IMR-90 (cell line): Measurements from ENCODE around the gene CCNI2. TPM values are rescaled to one million over a fixed set of nuclear protein-coding genes. Genes with fewer than 3 reads are reported as not detected.

ENCODE experiments used
- ATAC-seq: fragments of 200-7000 bp; cut with Tn5 transposase; 2 replicates; pipeline ENCODE4 v1.9.1; 2020; ENCODE audit warnings: low read depth, mild to moderate bottlenecking, moderate library complexity
- BruUV-seq: library from RNA; stranded (reverse); fragments of 400-500 nt; replicated peaks from 2 replicates; lab custom pipeline; 2021; lab: Mats Ljungman, UMichigan
- CTCF ChIA-PET: fragments of 300-600 bp; formaldehyde crosslinking; extraction: SDS; loops from one replicate; lab custom pipeline; 2021; ENCODE audit warnings: antibody characterized with exemption; lab: Yijun Ruan, JAX
- POLR2A ChIA-PET: fragments of 300-600 bp; sonication (Branson Sonifier 250); formaldehyde crosslinking; loops from one replicate; lab custom pipeline; 2022; ENCODE audit warnings: antibody characterized with exemption; ENCODE audit not compliant: unreplicated experiment; lab: Charles Lee
- DNase-seq: peaks from one replicate; pipeline ENCODE4 v3.0.0; 2013
- H2AFZ ChIP-seq: replicated peaks from 2 replicates; pipeline ENCODE3; 2013; ENCODE audit warnings: low read length, mild to moderate bottlenecking; ENCODE audit not compliant: poor library complexity
- H2AK5ac ChIP-seq: 2 replicates; pipeline ENCODE4 v1.6.1; 2013; ENCODE audit warnings: low read depth, low read length, inconsistent platforms
- H2AK9ac ChIP-seq: replicated peaks from 2 replicates; pipeline ENCODE3; 2013; ENCODE audit warnings: mild to moderate bottlenecking, low read depth, low read length, moderate library complexity; ENCODE audit not compliant: poor library complexity
- H2BK120ac ChIP-seq: 2 replicates; pipeline ENCODE4 v1.6.1; 2013; ENCODE audit warnings: low read depth, low read length, inconsistent platforms
- H2BK15ac ChIP-seq: 3 replicates; pipeline ENCODE4 v1.6.1; 2013; ENCODE audit warnings: low read depth, low read length, inconsistent platforms
- H2BK20ac ChIP-seq: 2 replicates; pipeline ENCODE4 v1.6.1; 2013; ENCODE audit warnings: low read depth, mild to moderate bottlenecking, inconsistent platforms, low read length, moderate library complexity
- H2BK5ac ChIP-seq: 2 replicates; pipeline ENCODE4 v1.6.1; 2013; ENCODE audit warnings: mild to moderate bottlenecking, low read depth, low read length, inconsistent platforms; ENCODE audit not compliant: poor library complexity, severe bottlenecking
- H3K14ac ChIP-seq: replicated peaks from 2 replicates; pipeline ENCODE4 v1.6.1; 2013; ENCODE audit warnings: low read depth, low read length, inconsistent platforms
- H3K18ac ChIP-seq: 2 replicates; pipeline ENCODE4 v1.6.1; 2013; ENCODE audit warnings: low read depth, low read length, control low read depth
- H3K23ac ChIP-seq: 2 replicates; pipeline ENCODE4 v1.6.1; 2013; ENCODE audit warnings: low read depth, low read length, inconsistent platforms
- H3K27ac ChIP-seq: 2 replicates; pipeline ENCODE4 v1.5.1; 2013; ENCODE audit warnings: mild to moderate bottlenecking, control low read depth, low read length; ENCODE audit not compliant: insufficient read depth
- H3K27me3 ChIP-seq: 2 replicates; pipeline ENCODE4 v1.6.1; 2013; ENCODE audit warnings: low read length; ENCODE audit not compliant: control insufficient read depth, insufficient read depth
- H3K36me3 ChIP-seq: 2 replicates; pipeline ENCODE4 v1.6.1; 2013; ENCODE audit warnings: low read length, mixed read lengths; ENCODE audit not compliant: control insufficient read depth, insufficient read depth
- H3K4ac ChIP-seq: 2 replicates; pipeline ENCODE4 v1.6.1; 2013; ENCODE audit warnings: low read depth, low read length, inconsistent platforms
- H3K4me1 ChIP-seq: 2 replicates; pipeline ENCODE4 v1.6.1; 2013; ENCODE audit warnings: low read length, mixed read lengths; ENCODE audit not compliant: control insufficient read depth, insufficient read depth
- H3K4me2 ChIP-seq: 2 replicates; pipeline ENCODE4 v1.6.1; 2013; ENCODE audit warnings: low read depth, mild to moderate bottlenecking, control low read depth, low read length, moderate library complexity
- H3K4me3 ChIP-seq: 2 replicates; pipeline ENCODE4 v1.5.1; 2013; ENCODE audit warnings: low read depth, mild to moderate bottlenecking, control low read depth, low read length, moderate library complexity; ENCODE audit not compliant: insufficient read depth
- H3K56ac ChIP-seq: 2 replicates; pipeline ENCODE4 v1.6.1; 2013; ENCODE audit warnings: low read length, inconsistent platforms; ENCODE audit not compliant: insufficient read depth; ENCODE audit errors: extremely low read depth
- H3K79me1 ChIP-seq, 2 experiments: 2 replicates each; pipeline ENCODE4 v1.6.1; 2013; ENCODE audit warnings: low read length in 2 of 2, inconsistent platforms in 1 of 2, low read depth in 1 of 2
- H3K9ac ChIP-seq: 2 replicates; pipeline ENCODE4 v1.6.1; 2013; ENCODE audit warnings: low read depth, low read length, control low read depth
- H3K9me1 ChIP-seq: 2 replicates; pipeline ENCODE4 v1.6.1; 2013; ENCODE audit warnings: low read length, inconsistent platforms; ENCODE audit not compliant: insufficient read depth
- H3K9me3 ChIP-seq: 2 replicates; pipeline ENCODE4 v1.6.1; 2013; ENCODE audit warnings: low read length; ENCODE audit not compliant: control insufficient read depth, insufficient read depth
- H4K20me1 ChIP-seq: 2 replicates; pipeline ENCODE4 v1.6.1; 2013; ENCODE audit warnings: low read length, inconsistent platforms; ENCODE audit not compliant: insufficient read depth
- H4K5ac ChIP-seq: 2 replicates; pipeline ENCODE4 v1.6.1; 2013; ENCODE audit warnings: mild to moderate bottlenecking, low read depth, low read length, control low read depth
- H4K8ac ChIP-seq, 2 experiments: 2 replicates each; pipeline ENCODE4 v1.6.1; 2013; ENCODE audit warnings: low read depth in 2 of 2, low read length in 2 of 2, control low read depth in 1 of 2, inconsistent platforms in 1 of 2
- H4K91ac ChIP-seq: 2 replicates; pipeline ENCODE4 v1.6.1; 2013; ENCODE audit warnings: low read depth, low read length, inconsistent platforms; ENCODE audit not compliant: insufficient read depth
- BHLHE40 ChIP-seq: fragments of 150-350 bp; IDR thresholded peaks from 2 replicates; pipeline ENCODE4 v1.6.1; 2016; ENCODE audit warnings: mild to moderate bottlenecking, low read depth, low read length
- FOS ChIP-seq: fragments of 150-350 bp; IDR thresholded peaks from 2 replicates; pipeline ENCODE4 v1.6.1; 2016; ENCODE audit warnings: low read depth, low read length
- MAZ ChIP-seq: IDR thresholded peaks from 2 replicates; pipeline ENCODE4 v1.6.1; 2012; ENCODE audit warnings: low read depth, mild to moderate bottlenecking, low read length, improper control_type of control experiment, moderate library complexity, borderline replicate concordance
- MXI1 ChIP-seq: IDR thresholded peaks from 2 replicates; pipeline ENCODE4 v1.6.1; 2012; ENCODE audit warnings: low read depth, mild to moderate bottlenecking, low read length, moderate library complexity, borderline replicate concordance
- NFE2L2 ChIP-seq: fragments of 150-350 bp; IDR thresholded peaks from 2 replicates; pipeline ENCODE4 v1.6.1; 2016; ENCODE audit warnings: low read depth, mild to moderate bottlenecking, low read length
- RAD21 ChIP-seq: IDR thresholded peaks from 2 replicates; pipeline ENCODE4 v1.6.1; 2012; ENCODE audit warnings: low read length, improper control_type of control experiment
- RCOR1 ChIP-seq: IDR thresholded peaks from 2 replicates; pipeline ENCODE4 v1.6.1; 2012; ENCODE audit warnings: mild to moderate bottlenecking, low read length, improper control_type of control experiment; ENCODE audit not compliant: insufficient replicate concordance
- SMC3 ChIP-seq: fragments of 150-350 bp; IDR thresholded peaks from 2 replicates; pipeline ENCODE4 v1.6.1; 2016; ENCODE audit warnings: low read depth, mild to moderate bottlenecking, antibody characterized with exemption, low read length, moderate library complexity
- WGBS, 2 experiments: methylation state at CpG; one replicate each; pipeline versions ENCODE4 v1.1.5 to v1.1.7; 2013; ENCODE audit warnings: missing lambda C conversion rate in 2 of 2; ENCODE audit not compliant: insufficient read length in 1 of 2; ENCODE audit errors: extremely low coverage in 2 of 2; 5-methylcytosine and 5-hydroxymethylcytosine counted together
- dilution Hi-C: fragments of 300-500 bp; cut with HindIII; formaldehyde crosslinking; loops from one replicate; pipeline ENCODE4 v1.14.3; 2018; ENCODE audit warnings: low sequenced_read_pairs; ENCODE audit not compliant: unreplicated experiment
- in situ Hi-C: fragments of 300-500 bp; cut with MboI; formaldehyde crosslinking; loops from 3 replicates; pipeline ENCODE4 v1.14.3; 2019; ENCODE audit warnings: low sequenced_read_pairs, inconsistent platforms, mixed read lengths
- intact Hi-C: fragments of 100-400 bp; cut with micrococcal nuclease; formaldehyde crosslinking; loops from 2 replicates; pipeline ENCODE4 v1.10.0; 2022
- polyA plus RNA-seq, 3 experiments: library from polyadenylated mRNA; depleted of rRNA; stranded (reverse); fragments of >200 nt; gene quantifications; 2 replicates each; pipeline ENCODE4 v1.2.3, GENCODE V29; 2012; ENCODE audit warnings: low replicate concordance in 1 of 3
- total RNA-seq: library from RNA; depleted of rRNA; stranded (reverse); fragments of >200 nt; gene quantifications from 2 replicates; pipeline ENCODE4 v1.2.3, GENCODE V29; 2012
- TF ChIP-seq, protein P1 (sequence below): fragments of 150-350 bp; IDR thresholded peaks from 2 replicates; pipeline ENCODE4 v1.6.1; 2017; ENCODE audit warnings: mild to moderate bottlenecking, antibody characterized with exemption, low read length, low read depth

CCNI2 gene
- total and polyA plus RNA-seq, 2 of the 4 experiments (the other 2 are of a cell fraction): not detected

DNA sequence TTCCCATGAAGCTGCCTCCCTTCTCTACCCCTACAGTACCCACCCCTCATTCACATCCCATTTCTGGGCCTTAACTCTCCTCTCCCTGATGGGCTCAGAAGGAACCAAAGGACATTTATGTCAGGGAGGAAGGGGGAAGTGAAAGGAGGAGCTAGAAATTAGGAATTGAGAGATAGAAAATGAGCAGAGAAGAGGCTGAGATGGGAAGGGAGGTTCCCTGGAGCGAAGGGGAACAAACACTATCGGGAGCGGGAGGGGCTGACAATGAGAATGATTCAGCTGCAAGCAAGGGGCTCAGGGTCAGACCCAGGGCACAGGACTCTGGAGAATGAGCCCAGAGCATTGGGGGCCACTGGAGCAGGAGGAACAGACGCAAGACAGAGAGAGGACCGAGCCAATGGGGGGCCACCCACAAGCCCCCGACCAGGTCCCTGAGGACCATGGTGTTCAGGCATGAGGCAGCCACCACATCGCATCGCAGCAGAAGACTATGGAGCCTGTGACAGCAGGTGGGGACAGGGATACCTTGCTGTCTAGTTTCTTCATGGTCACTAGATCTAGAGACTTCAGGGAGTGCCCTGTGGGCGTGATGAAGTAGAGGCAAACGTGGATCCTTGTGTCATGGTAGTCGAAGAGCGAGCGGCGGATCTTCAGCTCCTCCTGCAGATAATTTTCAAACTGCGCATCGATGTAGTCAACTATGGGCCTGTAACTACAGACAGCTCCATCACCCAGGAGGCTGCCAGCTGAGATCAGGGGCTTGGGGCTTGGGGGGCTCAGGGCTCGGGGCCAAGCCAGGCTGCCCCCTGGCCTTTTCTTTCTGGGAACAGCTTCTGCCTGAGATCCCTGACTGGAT, 16.2 kb downstream of the CCNI2 start:
- Histone ChIP-seq H2AFZ (no peak overlapping the region), H3K4ac (no peak overlapping the region), H3K9me1 (peaks cover 18% of the 10 kb centered on the region), H3K79me1 (peaks cover 15 to 37% of the 10 kb centered on the region in 2 experiments), H2AK5ac (no peak overlapping the region), H3K27me3 (no peaks in the 10 kb centered on the region), H4K8ac (no peak overlapping the region), H3K23ac (no peak overlapping the region), H3K36me3 (peaks cover 53% of the 10 kb centered on the region), H2BK5ac (no peak overlapping the region), H3K14ac (no peak overlapping the region), H3K9ac (no peak overlapping the region), H4K91ac (no peak overlapping the region), H3K18ac (no peak overlapping the region), H3K4me3 (no peak overlapping the region), H2BK20ac (no peak overlapping the region), H4K5ac (no peak overlapping the region), H3K27ac (no peak overlapping the region), H2BK15ac (no peak overlapping the region), H3K4me1 (peaks cover 10% of the 10 kb centered on the region), H3K56ac (no peak overlapping the region), H3K4me2 (no peak overlapping the region), H4K20me1 (peaks cover 18% of the 10 kb centered on the region), H2BK120ac (no peak overlapping the region), H2AK9ac (no peak overlapping the region), H3K9me3 (no peaks in the 10 kb centered on the region)
- WGBS, 2 experiments: 98% methylated on average over 8 of the region's 17 CpGs; no CpG with 5 or more reads in 1 of the 2 experiments
- ATAC-seq (no peak), DNase-seq (no peak)
- dilution Hi-C loops: no loop called here
- intact Hi-C loops: no loop called here
- in situ Hi-C loops: no loop called here
- BruUV-seq: no TSS peak
- TF ChIP-seq FOS: no peak
- no peak for TF ChIP-seq SMC3
- TF ChIP-seq BHLHE40: no peak
- no peak for TF ChIP-seq MXI1
- TF ChIP-seq NFE2L2: no peak
- TF ChIP-seq RAD21: no peak
- TF ChIP-seq, protein P1, sequence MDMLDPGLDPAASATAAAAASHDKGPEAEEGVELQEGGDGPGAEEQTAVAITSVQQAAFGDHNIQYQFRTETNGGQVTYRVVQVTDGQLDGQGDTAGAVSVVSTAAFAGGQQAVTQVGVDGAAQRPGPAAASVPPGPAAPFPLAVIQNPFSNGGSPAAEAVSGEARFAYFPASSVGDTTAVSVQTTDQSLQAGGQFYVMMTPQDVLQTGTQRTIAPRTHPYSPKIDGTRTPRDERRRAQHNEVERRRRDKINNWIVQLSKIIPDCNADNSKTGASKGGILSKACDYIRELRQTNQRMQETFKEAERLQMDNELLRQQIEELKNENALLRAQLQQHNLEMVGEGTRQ: no peak
- no peak for TF ChIP-seq MAZ
- no peak for TF ChIP-seq RCOR1
- POLR2A ChIA-PET: no interaction called here
- CTCF ChIA-PET: interaction anchor here (1.0 kb wide), 1 partner anchor 8 kb away, joined by 3 read pairs; no protein-coding TSS in a partner anchor
